GM12892 (cell line): Measurements from ENCODE around the gene UFL1.

Source experiments
- POLR2A ChIP-seq: IDR thresholded peaks from 2 replicates; pipeline ENCODE4 v1.6.1; 2011; ENCODE audit warnings: low read depth, low read length, control low read depth
- POLR2AphosphoS5 ChIP-seq: IDR thresholded peaks from 2 replicates; pipeline ENCODE4 v1.6.1; 2011; ENCODE audit warnings: low read depth, low read length, control low read depth

DNA sequence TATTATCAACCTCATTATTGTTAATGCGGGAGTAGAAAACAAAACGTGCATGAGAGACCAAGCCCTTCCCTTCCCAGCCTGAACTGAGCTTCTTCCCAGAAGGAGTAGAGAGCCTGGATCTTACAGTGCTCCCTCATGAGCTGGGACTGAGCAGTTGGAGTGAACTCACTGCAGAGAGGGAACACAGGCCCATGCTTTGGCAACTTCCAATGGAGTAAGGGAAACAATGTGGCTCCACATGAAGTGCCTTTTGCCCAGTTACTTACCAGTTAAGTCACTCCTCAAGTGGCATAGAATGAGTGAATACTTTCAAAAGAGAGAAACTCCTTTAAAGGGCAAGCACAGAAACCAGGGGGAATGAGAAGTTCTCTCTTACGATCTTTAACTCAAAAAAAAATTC, 53.8 kb downstream of the UFL1 start:
- TF ChIP-seq POLR2A: no peak
- TF ChIP-seq POLR2AphosphoS5: no peak
